IPS-18c (cell line): ENCODE data around the gene C10orf67.

Source experiments
- H3K4me3 ChIP-seq: 2 replicates; pipeline ENCODE4 v1.7.0; 2013; ENCODE audit warnings: low read depth, mild to moderate bottlenecking, low read length, moderate library complexity; ENCODE audit not compliant: insufficient read depth
- H3K9me3 ChIP-seq: one replicate; pipeline ENCODE4 v1.6.1; 2013; ENCODE audit warnings: mild to moderate bottlenecking, low read length, moderate library complexity; ENCODE audit not compliant: control insufficient read depth, insufficient read depth

Gene C10orf67

DNA sequence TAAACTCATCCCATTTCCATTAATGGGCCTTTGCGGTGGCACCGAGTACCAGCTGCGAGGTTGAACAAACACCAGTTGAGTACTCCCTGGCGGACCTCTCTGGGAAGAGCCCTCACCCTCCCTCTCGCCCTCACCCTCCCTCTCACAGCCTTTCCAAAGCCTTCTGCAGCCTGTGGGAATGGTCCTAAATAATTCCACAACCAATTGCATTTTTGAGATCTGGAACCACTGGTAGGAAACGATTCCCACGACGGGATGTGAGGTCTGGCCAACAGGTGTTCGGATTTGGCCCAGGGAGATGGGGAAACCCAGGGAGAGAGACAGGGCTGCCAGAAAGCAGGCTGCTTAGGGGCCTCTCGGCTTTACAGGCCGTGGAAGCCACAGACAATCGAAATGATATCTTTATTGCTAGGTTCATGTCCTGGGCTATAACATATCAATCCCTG lies 147.2 kb downstream of the C10orf67 start:
- Histone ChIP-seq H3K4me3 (no peak overlapping the region), H3K9me3 (no peaks in the 10 kb centered on the region)

DNA sequence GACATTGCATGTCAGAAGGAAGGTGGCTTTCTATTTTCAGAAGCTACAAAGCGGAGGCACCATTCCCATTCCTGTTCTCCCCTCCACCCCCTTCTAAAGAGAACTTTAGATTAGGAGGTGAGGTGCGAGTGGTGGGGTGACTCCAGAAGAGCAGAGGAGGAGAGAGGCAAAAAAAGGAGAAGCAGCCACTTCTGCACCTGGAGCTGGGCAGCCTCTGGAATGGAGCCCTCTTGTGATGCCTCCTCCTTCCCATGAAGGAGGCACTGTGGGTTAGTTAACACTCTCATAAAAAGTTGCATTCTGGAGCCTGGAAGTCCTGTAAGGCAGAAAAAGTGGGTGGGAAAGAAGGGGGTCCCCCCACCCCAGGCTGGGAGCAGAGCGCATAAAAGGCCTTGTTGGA lies 147.7 kb downstream of the C10orf67 start:
- Histone ChIP-seq H3K4me3 (no peak overlapping the region), H3K9me3 (no peaks in the 10 kb centered on the region)

DNA sequence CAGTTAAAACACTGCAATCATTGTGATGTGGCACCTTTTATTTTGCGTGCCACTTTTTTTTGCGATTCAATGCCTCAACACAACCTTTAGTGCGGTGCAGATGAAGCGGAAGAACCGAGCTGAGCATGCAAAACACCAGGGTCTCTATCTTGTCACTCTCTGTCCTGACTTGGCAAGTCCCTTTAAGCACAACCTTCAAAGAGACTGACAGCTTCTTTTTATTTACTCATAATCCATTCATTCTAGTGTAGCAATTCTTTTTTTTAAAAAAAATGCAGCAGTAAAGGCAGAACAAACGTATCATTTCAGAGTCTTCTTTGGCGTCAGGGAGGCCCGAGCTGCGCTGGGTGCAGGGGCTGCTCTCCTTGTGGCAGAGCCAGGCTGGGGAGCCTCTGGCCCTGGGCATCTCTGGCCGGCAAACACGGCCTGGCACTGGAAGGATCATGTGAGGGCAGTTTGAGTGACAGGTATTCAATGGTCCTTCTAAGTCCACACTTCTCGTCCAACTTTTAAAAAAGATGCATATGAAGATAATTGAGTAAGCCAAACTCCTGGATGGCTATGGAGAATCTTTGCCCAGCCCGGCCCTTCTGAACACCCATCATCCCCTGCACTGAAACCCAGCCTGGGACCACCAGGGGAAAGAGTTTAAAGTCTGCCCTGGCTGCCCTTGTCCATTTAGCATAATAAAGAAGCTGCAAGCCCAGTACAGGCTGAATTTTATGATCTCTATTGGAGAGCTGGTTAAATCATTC lies 148.6 kb downstream of the C10orf67 start:
- H3K9me3 ChIP-seq = no peaks in the 10 kb centered on the region

DNA sequence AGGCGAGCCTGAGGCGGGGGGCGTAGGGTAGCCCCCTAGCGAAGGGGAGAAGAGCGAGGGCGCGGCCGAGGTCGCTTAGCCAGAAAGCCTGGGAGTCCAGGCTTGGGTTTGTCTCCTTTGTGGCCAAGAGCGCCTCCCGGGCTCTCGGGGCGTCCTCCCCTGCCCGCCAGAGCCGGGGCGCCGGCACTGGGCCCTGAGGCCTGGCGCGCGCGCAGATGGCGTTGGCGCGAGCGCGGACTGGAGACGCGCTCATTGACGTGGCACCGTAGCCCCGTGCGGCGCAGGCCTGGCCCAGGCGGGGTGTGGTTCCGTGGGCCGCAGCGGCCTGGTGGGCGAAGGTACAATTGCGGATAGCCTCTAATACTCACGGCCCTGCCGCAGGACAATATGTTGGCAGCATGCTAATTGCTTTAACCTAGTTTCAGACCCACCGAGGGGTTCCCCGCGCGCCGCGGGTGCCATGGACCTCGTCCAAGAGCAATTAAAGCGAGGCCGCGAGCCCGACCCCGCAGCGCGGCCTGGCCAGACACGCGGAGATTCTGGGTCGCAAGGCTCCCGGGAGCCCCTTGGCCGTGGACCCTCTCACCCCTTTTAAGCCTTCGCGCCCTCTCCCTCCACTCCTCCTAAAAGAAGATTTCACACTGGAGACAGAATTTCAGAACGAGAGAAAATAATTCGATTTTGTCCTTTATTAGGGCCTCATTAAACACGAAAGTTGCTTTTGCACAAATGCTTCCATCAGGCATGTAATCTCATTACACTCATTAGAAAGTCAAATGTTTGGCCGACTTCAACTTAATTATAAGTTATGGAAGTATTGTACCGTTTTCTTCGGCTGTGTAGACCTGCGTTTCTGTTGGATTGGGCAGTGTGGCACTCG lies 149.4 kb downstream of the C10orf67 start:
- H3K4me3 ChIP-seq = peak overlapping the region; percentile 20; the same call in 1 of the 2 replicates

More for the DNA sequence above, 148.6 kb downstream of the C10orf67 start:
- no peak overlapping the region for H3K4me3 ChIP-seq

DNA sequence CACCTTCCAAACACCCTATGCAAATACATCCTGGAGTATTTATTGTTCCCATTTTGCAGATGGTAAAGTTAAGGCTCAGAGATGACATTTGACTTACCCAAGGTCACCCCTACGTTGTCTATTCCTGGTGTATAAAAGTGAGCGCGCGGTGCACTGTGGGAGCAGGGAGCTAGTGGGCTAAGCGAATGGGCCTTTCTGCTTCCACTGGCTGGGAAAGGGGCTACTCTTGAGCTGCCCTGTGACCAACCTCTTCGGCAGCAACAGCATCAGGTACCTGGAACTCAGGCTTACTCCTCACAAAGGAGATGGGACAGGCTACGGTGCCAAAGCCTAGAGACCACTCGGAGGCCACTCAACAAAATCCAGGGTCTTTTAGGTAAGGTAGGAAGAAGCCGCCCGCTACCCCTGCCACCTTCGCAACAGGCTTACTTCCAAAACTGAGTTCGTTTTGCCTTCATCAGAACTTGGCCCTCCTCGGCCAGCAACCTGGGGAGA lies 150.1 kb downstream of the C10orf67 start:
- peak overlapping the region; percentile 17; the same call in 1 of the 2 replicates for H3K4me3 ChIP-seq
- H3K9me3 ChIP-seq = no peaks in the 10 kb centered on the region

More for the DNA sequence above, 149.4 kb downstream of the C10orf67 start:
- H3K9me3 ChIP-seq = no peaks in the 10 kb centered on the region

DNA sequence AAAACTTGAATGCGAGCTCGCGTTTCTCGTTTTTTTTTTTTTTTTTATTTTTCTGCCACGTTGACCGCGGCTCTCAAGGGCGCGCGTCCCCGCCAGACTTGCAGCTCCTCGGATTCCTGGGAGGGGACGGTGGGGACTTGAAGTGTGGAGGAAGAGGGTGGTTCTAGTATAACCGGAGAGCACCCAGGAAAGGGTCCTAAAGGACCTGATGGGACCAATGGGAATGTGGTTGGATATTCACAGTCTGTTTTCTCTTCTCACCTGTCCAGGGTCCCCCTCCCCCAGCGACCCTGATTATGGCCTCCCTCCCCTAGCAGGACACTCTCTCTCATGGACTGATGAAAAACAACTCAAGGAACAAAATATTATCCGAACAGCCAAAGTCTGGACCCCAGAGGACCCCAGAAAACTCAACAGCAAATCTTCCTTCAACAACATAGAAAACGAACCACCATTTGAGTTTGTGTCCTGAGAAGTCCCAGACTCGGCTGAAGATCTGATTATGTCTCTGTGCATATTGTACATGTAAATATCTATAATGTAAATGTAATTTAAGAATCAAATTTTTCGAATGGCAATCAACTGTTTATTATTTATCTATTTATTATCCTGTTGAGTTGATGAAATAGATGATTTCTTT lies 151.0 kb downstream of the C10orf67 start:
- no peaks in the 10 kb centered on the region for H3K9me3 ChIP-seq
- no peak overlapping the region for H3K4me3 ChIP-seq

DNA sequence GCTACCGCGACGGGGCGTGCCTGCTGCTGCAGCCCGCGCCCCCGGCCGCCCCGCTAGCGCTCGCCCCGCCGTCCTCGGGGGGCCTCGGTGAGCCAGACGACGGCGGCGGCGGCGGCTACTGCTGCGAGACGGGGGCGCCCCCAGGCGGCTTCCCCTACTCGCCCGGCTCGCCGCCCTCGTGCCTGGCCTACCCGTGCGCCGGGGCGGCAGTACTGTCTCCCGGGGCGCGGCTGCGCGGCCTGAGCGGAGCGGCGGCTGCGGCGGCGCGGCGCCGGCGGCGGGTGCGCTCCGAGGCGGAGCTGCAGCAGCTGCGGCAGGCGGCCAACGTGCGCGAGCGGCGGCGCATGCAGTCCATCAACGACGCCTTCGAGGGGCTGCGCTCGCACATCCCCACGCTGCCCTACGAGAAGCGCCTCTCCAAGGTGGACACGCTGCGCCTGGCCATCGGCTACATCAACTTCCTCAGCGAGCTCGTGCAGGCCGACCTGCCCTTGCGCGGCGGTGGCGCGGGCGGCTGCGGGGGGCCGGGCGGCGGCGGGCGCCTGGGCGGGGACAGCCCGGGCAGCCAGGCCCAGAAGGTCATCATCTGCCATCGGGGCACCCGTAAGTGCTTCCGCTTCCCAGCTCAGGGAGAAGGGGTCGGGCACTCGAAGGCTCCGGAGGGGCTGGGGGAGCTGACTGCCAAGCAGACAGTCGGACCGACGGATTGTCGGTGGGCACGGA lies 151.7 kb downstream of the C10orf67 start:
- no peaks in the 10 kb centered on the region for H3K9me3 ChIP-seq
- H3K4me3 ChIP-seq = no peak overlapping the region; the same call in 1 of the 2 replicates

DNA sequence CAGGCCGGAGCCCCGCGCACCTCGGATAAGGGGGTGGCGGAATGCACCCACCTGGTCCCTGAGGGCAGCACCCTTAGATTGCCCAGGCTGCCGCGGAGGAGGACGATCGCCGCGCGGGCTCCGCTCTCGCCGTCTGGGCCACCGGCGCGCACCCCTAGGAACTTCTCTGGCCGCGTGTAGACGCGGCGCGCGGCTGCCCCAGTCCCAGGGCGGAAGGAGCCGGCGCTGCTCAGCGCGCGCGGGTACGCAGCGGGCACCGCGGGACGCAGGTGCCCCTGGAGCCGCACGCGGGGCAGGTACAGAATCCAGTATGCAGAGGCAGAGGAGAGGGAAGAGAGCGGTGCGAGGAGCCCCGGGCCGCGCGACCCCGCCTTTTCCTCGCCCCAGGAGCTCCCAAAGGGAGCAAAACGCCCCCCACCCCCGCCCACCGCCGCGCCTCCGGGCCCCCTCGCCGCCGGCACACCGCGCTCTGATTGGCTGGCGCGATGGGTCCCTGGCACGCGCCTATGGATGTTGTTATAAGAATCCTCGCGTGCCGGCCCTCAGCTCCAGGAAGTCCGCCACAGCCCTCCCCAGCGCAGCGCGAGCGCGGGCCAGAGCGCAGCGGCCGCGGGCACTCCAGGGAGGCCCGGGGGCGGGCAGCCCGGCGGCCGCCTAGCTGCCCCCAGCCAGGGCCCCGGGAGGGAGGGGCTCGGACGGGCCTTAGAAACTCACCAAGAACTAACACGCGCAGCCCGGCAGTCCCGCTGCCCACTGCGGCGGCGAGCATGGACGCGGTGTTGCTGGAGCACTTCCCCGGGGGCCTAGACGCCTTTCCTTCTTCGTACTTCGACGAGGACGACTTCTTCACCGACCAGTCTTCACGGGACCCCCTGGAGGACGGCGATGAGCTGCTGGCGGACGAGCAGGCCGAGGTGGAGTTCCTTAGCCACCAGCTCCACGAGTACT lies 152.6 kb downstream of the C10orf67 start, which contains the start of gene PTF1A:
PTF1A (plus strand) TSS at position 549 of the 948 bp plus-strand sequence; CDS start at position 768, 219 bp downstream.
- Histone ChIP-seq H3K9me3 (no peaks in the 10 kb centered on the region), H3K4me3 (peak within 1 kb of the TSS; percentile 41)

DNA sequence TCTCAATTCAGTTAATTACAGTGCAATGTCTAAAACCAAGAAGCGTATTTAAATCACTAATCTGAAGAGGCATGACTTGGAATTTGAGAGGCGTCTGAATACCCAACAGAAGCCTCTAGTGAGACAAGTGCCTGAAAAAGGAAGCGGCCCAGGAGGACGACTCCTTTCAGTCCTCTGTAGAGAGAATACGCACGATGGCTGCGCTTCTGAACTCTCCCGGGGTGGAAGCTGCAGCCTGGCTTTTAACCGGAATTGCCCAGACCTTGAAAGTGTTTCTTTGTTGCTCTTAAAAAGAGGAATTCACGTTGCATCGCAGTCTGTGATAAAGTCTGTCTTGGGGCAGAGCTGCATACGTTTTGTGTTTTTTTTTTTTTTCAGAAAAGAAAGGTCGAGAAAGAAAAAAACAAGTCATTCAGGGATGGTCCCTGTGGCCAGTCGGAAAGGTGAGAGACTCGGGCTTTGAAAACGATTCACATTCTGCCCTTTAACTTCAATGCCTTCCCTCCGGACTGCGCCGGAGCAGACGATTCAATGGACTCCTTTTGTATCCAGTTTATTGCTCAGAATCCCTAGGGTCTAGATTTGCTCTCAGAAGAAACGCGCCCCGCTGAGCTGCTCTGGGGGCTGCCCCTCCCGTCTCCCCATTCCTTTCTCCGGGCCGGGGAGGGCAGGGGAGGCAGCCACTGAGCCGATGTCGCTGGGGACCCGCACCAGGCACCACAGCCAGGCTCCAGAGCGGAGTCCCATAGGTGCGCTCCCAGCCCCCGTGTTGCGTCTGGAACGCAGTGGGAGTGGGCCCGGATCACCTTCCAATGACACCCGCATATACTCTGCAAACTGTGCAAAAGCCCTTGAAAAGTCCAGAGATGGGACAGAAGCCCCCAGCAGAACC lies 153.5 kb downstream of the C10orf67 start:
- Histone ChIP-seq H3K9me3 (no peaks in the 10 kb centered on the region), H3K4me3 (peak overlapping the region; percentile 41; the same call in 1 of the 2 replicates)

DNA sequence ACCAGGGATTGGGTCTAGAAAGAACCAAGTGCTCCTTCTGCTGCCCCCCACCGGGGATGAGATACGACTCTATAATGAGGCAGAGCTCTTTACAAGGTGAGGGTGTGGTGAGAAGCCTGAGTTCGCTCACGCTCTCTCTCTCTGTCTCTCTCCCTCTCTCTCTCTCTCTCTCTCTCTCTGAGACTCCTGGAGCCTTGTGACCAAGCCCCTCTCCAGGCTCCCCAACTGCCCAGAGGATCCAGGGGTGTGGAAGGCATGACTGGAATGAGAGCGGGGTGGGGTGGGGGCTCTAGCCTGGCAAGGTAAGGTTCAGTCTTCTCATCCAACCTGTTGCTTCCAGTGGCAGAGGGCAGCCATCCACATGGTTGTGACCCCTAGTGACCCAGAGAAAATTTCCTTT lies 155.6 kb downstream of the C10orf67 start:
- Histone ChIP-seq H3K4me3 (no peak overlapping the region), H3K9me3 (no peaks in the 10 kb centered on the region)

DNA sequence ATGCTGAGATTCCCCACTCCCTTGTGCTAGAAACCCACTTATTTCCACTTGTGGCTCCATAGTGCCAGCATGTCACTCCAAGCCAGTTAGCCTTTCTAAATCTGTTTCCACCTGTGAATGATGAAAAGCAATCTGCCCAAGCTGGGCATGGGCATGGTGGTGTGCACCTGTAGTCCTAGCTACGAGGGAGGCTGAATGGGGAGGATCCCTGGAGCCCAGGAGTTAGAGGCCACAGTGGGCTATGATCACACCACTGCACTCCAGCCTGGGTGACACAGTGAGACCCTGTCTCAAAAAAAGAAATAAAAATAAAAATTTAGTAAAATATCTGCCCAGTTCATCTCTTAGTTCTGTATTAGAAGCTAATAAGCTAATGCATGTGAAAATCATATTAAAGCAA lies 157.4 kb downstream of the C10orf67 start:
- no peak overlapping the region for H3K4me3 ChIP-seq
- no peaks in the 10 kb centered on the region for H3K9me3 ChIP-seq

DNA sequence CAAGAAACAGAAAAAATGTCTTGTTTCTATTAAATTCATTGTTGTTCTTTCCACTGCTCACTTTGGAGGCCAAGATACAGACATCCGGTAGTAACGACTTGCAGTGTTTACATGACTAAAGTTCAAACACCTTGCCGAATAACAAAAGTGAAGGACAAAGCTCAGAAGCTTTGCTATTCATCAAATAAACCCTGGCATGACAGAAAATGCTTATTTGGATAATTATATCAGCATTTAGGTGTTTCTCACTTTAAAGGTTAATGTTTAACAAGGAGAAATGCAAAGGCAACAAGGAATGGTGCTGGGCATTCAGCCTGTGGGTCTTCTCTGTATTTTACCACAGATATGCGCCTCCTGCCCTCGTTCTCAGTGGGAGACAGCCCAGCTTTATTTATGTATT lies 157.9 kb downstream of the C10orf67 start:
- Histone ChIP-seq H3K9me3 (no peaks in the 10 kb centered on the region), H3K4me3 (no peak overlapping the region)

DNA sequence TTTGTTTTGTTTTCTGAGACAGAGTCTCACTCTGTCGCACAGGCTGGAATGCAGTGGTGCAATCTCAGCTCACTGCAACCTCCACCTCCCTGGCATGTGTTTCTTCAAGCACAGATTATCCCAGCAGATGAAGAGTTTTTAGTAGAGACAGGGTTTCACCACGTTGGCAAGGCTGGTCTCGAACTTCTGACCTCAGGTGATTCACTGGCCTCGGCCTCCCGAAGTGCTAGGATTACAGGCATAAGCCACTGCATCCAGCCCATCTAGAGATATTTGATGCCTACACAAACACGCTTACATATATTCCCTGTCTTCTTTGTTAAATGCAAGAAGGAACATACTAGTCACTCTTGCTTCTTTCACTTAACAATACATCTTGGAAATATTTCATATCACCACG lies 158.4 kb downstream of the C10orf67 start:
- Histone ChIP-seq H3K9me3 (no peaks in the 10 kb centered on the region), H3K4me3 (no peak overlapping the region)

DNA sequence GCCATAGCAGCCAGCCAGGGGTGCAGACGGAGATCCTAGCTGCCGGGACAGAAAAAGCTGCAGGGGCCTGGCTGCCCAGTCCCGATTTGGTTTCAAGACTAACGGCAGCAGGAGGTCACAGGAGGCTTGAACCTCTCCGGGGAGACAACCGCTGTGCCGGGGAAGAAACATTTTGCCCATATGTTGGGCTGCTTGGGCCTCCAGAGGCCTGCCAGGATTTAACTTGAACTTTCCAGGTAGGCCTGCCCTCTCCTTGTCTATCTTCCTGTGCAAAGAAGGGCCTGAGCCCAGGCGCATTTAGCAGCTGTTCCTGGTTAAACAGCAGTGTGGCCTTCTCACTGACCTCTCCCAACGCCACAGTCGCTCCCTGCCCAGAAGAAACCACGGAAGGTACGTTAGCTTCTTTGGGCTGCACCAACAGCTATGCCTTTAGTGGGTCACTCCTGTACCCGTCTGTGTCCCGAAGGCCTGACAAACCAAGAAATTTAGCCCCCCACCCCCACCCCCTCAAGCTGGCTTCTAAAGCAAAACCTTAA lies 169.6 kb downstream of the C10orf67 start:
- H3K9me3 ChIP-seq = no peaks in the 10 kb centered on the region
- no peak overlapping the region for H3K4me3 ChIP-seq
